Peyer's patch (tissue), 4 donors: Measurements from ENCODE around the gene METTL15.

Experiments used
- POLR2A ChIP-seq, 2 donors: fragments of 450-650 bp; IDR thresholded peaks; one replicate each; pipeline ENCODE4 v1.5.1; 2017; ENCODE audit warnings: antibody characterized with exemption in 2 of 2, mild to moderate bottlenecking in 2 of 2, moderate library complexity in 2 of 2
- TF ChIP-seq, protein P1 (sequence below), 6 experiments: fragments of 450-650 bp in 4 of 6; fragments of 200-600 bp in 2 of 6; sonication (generic) in 1 of 6; IDR thresholded peaks; one replicate each; pipeline ENCODE4 v1.5.1; 2017 to 2019; ENCODE audit warnings: antibody characterized with exemption in 6 of 6, mild to moderate bottlenecking in 3 of 6, moderate library complexity in 1 of 6

DNA sequence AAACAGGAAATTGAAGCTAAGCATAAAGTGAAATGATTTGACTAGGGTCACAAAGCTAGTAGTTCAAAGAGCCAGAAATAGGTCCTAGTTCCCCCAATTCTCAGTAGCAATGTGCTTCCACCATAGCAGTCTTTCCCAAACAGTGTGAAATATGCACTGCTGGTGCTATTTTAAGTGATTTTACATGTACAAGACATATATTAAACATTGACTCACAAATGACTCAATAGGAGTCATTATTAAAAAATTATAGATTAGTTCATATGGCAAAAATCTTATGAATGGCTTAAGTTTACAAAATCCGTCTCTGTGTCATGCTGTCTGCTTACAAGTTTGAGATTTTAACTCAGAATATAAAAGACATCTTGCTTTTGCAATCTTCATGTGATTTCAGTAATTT lies 21.6 kb upstream of the METTL15 start:
- TF ChIP-seq POLR2A (IDR thresholded peaks at IDR 0.05) = no peak
- TF ChIP-seq, protein P1, sequence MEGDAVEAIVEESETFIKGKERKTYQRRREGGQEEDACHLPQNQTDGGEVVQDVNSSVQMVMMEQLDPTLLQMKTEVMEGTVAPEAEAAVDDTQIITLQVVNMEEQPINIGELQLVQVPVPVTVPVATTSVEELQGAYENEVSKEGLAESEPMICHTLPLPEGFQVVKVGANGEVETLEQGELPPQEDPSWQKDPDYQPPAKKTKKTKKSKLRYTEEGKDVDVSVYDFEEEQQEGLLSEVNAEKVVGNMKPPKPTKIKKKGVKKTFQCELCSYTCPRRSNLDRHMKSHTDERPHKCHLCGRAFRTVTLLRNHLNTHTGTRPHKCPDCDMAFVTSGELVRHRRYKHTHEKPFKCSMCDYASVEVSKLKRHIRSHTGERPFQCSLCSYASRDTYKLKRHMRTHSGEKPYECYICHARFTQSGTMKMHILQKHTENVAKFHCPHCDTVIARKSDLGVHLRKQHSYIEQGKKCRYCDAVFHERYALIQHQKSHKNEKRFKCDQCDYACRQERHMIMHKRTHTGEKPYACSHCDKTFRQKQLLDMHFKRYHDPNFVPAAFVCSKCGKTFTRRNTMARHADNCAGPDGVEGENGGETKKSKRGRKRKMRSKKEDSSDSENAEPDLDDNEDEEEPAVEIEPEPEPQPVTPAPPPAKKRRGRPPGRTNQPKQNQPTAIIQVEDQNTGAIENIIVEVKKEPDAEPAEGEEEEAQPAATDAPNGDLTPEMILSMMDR (IDR thresholded peaks at IDR 0.05) = no peak
